Sciatic nerve (tissue), 2 donors: Measurements from ENCODE around the gene PHACTR2. TPM values are rescaled to one million over a fixed set of nuclear protein-coding genes. Genes with fewer than 3 reads are reported as not detected.
"Not testable (repeated sequence)": the region's sequence is repeated elsewhere in the genome, so short reads cannot be mapped to it uniquely, and the experiment has no call there.

ENCODE experiments used
- ATAC-seq: fragments of 200-7000 bp; cut with Tn5 transposase; one replicate; pipeline ENCODE4 v1.9.1; 2020; ENCODE audit warnings: mild to moderate bottlenecking, moderate library complexity
- DNase-seq: peaks from one replicate; pipeline ENCODE4 v3.0.0-alpha.2; 2020; ENCODE audit warnings: low spot score
- intact Hi-C: fragments of 100-400 bp; cut with DNase I; formaldehyde crosslinking; loops from one replicate; pipeline ENCODE4 v1.14.2; 2022
- total RNA-seq: library from RNA; stranded (reverse); fragmentation: NEBNext Ultra II Directional; extraction: Animal tissue kit (Norgen Biotek cat#: 25700); gene quantifications from one replicate; pipeline ENCODE4 v1.2.1, GENCODE V29; 2021
- donor health status: DM: no; HTN: no; CAD: no.
- donor health status: DM: no; HTN: no; CAD: no.

PHACTR2 gene
- total RNA-seq, 1 donor from 2014 or later: 141 TPM

DNA sequence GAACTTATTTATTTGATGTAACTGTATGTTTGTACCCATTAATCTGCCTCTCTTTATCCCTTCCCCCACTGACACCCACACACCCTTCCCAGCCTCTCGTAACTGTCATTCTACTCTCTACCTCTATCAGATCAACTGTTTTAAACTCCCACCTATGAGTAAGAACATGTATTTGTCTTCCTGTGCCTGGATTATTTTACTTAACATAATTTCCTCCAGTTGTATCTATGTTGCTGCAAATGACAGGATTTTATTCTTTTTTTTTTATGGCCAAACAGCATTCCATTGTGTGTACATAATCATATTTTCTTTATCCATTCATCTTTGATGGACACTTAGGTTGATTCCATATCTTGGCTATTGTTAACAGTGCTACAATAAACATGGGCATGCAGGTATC, 49.3 kb downstream of the PHACTR2 start:
- intact Hi-C loops: no loop called here
- DNase-seq: no peak
- no peak for ATAC-seq

DNA sequence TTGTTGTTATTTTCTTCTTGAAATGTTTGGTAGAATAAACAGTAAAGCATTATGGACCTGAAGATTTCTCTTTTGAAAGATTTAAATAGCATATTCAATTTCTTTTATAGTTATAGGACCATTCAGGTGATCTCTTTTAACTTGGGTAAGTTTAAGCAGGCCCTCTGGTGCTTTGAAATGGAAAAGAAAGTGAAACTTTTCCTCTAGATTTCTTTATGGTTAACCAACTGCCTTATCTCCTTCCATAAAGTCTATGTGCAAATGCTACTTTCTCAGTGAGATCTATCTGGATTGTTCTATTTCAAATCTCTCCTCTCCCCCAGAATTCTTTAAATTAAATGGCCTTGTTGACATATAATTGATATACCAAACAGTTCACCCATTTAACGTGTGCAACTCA, 54.0 kb downstream of the PHACTR2 start:
- intact Hi-C loops: no loop called here
- DNase-seq: no peak
- no peak for ATAC-seq

DNA sequence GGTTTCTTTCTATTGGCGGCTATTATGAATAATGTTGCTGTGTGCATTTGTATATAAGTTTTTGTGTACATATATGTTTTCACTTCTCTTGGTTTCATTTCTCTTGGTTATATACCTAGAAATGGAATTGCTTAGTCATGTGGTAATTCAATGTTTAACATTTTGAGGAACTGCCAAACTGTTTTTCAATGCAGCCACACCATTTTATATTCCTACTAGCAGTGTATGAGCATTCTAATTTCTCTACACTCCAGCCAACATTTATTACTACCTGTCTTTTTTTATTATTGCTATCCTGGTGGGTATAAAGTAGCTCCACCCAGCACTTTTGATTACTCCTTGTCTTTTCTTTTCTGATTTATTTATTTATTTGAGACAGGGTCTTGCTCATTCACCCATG, 54.8 kb downstream of the PHACTR2 start:
- DNase-seq: no peak
- intact Hi-C loops: no loop called here
- ATAC-seq: no peak

DNA sequence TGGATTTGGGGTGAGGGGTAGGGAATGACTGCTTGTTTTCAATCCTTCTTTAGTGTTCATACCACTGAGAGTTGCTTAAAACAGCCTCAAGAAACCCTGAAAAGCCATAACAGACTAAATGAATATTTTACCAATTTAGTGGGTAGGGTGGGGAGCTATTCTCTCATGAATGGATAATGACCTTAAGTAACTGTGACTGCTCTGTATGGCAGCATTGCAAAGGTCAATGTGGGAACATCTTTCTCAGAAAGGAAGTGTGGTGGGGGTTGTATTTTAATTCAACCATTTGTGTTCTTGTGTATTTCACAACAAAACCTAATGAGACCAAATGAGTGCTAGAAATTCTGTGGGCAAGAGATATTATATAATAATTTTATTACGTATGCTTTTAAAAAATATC, 55.7 kb downstream of the PHACTR2 start:
- intact Hi-C loops: no loop called here
- DNase-seq (no peak), ATAC-seq (no peak)

- no peak for DNase-seq
- intact Hi-C loops: no loop called here
- ATAC-seq: peak; percentile 33
These were observed 56.9 kb downstream of the PHACTR2 start for GRCh38 chr6:143734641-143735063.

DNA sequence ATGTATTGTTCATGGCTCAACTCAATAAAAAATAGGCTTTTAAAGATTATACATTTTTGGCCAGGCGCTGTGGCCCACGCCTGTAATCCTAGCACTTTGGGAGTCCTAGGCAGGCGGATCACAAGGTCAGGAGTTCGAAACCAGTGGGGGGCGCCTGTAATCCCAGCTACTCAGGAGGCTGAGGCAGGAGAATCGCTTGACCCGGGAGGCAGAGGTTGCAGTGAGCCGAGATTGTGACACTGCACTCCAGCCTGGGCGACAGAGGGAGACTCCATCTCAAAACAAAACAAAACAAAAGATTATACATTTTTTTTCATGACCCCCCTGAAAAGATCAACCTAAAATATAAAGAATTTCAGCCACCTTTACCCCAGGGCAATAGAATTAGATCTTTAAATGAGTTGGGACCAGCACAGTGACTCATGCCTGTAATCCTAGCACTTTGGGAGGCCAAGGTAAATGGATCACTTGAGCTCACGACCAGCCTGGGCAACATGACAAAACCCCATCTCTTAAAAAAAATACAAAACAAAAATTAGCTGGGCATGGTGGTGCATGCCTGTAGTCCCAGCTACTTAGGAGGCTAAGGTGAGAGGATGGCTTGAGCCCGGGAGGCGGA, 60.4 kb downstream of the PHACTR2 start:
- intact Hi-C loops, ATAC-seq, DNase-seq: not testable (repeated sequence)

DNA sequence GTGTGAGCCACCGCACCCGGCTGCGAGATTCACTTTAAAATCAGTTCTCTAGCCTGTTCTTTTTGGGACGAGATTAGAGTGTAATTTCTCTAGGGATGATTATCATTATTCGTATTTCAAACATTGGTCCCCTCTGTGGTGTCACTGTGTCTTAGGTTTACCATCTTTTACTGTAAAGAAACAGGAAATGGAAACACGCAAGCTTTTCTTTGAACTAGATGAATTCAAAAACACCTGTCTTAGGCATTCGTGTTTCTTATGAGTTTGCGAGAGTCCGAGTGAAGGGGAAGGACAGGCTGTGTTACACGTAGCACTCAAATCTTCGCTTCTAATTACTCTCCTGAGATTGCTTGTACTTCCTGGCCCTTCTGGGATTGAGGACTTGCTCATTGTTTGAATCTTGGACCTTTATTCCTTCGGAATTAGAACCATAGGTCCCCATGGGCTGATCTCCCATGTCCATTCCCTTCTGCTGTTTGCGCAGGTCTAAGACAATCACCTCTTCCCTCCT, 61.6 kb downstream of the PHACTR2 start:
- no peak for ATAC-seq
- DNase-seq: no peak
- intact Hi-C loops: no loop called here

- ATAC-seq: no peak
- intact Hi-C loops: no loop called here
These were observed 62.4 kb downstream of the PHACTR2 start for GRCh38 chr6:143740213-143740612.

DNA sequence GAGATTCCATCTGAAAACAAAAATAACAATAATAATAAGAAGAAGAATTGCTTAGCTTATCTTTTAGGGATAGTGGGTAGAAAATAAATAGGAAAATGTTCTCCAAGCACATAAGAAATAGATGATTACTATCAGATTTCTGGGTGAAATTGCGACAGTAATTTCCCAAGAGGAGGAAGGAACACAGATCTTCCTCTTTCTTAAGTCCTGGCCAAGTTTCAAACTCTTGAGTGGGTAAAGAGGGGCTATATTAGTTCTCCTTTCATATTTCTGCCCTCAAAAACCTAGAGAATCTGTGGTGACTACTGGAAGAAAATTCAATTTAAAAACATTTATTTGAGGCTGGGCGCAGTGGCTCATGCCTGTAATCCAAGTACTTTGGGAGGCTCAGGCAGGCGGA, 63.7 kb downstream of the PHACTR2 start:
- intact Hi-C loops: no loop called here

More at GRCh38 chr6:143740213-143740612, 62.4 kb downstream of the PHACTR2 start:
- no peak for DNase-seq

DNA sequence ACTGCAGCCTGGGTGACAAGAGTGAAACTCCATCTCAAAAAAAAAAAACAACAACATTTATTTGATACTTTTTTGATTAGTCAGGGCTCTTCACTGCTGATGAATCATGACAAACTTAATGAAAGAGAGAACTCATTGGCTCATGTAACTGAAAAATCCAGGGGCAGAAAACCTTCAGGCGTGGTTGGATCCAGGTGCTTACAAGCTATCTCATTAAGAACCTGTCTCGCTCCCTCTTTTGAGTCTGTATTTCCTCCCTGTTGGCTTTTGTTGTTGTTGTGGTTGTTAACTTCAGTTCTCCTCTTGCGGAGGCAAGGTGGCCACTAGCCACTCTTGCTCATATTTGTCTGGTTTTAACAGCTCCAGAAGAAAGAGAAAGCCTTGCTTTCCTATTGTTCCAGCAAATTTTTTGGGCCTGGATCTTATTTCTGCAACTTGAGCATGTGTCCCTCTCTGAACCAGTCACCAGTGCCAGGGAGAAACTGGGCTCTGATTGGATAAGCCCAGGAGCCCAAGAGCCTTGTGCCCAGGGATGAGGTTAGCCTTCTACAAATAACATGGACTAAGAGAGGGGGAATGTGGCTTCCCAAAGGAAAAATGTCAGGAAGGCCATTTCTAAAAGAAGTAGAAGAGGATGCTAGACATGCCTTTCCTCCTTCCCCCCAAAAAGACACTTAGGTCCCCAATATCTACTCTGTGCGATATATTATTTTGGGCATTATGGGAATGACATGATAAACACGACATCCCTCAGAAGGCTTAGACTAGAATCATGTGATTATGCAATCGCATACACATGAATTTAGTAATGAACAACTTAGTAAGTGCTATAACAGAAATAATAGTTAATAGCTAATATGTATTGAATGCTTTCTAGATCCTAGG, 64.5 kb downstream of the PHACTR2 start:
- ATAC-seq: peak; percentile 57
- intact Hi-C loops: no loop called here

More for the DNA sequence above, 63.7 kb downstream of the PHACTR2 start:
- DNase-seq (no peak), ATAC-seq (peak; percentile 22)

DNA sequence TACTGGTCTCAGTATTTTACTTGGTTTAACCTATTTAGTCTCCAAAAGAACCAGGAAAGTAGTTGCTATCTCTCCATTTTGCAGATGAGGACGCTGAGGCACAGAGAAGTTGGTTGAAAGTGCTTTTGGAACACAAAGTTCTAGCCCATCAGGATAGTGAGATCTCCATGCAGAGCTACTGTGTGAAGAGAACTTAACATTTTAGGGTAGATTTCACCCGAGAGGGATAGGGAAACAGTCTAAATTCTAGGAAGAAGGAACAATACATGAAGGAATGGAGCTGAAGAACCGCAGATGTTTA, 65.1 kb downstream of the PHACTR2 start:
- ATAC-seq: peak; percentile 3
- intact Hi-C loops: no loop called here

More for the DNA sequence above, 64.5 kb downstream of the PHACTR2 start:
- no peak for DNase-seq

GRCh38 chr6:143743301-143744166, 65.8 kb downstream of the PHACTR2 start:
- intact Hi-C loops: no loop called here

More for the DNA sequence above, 65.1 kb downstream of the PHACTR2 start:
- DNase-seq: no peak

DNA sequence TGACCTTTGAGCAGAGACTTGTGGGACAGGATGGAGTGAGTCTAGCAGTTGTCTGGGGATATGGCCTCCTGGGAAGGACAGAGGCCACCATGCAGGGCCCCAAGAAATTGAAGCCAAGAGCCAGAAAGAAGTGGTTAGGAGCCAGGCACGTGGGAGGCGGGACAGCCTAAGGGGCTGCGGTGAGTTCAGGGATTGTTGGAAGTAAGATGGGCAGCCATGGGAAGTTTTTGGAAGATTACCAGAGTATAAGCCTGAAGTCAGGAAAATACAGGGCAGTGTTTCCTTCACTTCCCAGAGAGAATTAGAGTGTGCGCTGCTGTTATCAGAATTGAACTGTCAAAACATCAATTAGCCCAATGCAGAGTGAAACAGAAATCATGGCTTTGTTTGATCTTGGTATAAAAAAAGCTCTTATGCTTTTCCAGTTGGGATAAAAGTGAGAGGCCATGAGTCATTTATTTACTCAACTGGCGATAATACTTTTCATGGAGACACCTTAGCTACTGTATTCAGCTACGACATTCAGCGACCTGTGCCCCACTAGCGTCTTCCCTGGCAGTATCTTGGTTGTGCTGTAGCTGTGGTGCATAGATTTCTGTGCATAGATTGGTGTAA, 66.9 kb downstream of the PHACTR2 start:
- intact Hi-C loops: no loop called here
- DNase-seq (no peak), ATAC-seq (peak; percentile 10)

More at GRCh38 chr6:143743301-143744166, 65.8 kb downstream of the PHACTR2 start:
- ATAC-seq (peak; percentile 57), DNase-seq (no peak)

- ATAC-seq: peak; percentile 18
- intact Hi-C loops: no loop called here
- no peak for DNase-seq
These were observed 67.7 kb downstream of the PHACTR2 start for GRCh38 chr6:143745166-143746133.

GRCh38 chr6:143746202-143747119, 68.7 kb downstream of the PHACTR2 start:
- no peak for DNase-seq
- no peak for ATAC-seq
- intact Hi-C loops: no loop called here

DNA sequence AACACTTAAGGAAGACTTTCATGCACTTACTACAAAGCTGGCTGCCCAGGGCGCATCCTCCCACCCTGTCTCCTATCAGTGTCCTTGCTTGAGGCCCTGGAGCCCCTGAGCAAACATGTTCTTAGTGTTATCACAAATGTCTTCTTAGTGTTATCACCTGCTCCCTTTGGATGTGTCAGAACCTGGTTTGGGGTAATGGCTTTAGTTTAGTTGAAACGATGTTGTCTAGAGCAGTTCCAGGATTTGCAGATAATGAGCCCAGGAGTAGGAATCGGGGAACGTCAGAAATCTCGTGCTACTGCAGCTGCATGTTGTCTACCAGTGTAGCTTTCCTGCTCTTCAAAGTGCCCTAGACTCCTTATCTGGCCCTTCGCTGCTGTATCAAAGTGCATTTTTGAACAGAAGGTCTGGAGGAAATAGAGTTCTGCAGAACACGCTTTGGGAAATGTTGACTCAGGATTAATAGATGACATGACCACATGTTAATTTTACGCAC, 69.6 kb downstream of the PHACTR2 start:
- DNase-seq: no peak
- ATAC-seq: no peak
- intact Hi-C loops: no loop called here

- intact Hi-C loops: no loop called here
- DNase-seq (no peak), ATAC-seq (no peak)
These were observed 72.1 kb downstream of the PHACTR2 start for GRCh38 chr6:143749891-143750290.
